H1 (cell line): ENCODE data around the gene BORCS6. TPM values are rescaled to one million over a fixed set of nuclear protein-coding genes. Genes with fewer than 3 reads are reported as not detected.

Experiments used
- FOSL1 ChIP-seq: IDR thresholded peaks from 2 replicates; pipeline ENCODE4 v1.6.1; 2011; ENCODE audit warnings: mild to moderate bottlenecking, low read depth, low read length, moderate library complexity; ENCODE audit not compliant: insufficient read depth
- NRF1 ChIP-seq: IDR thresholded peaks from 2 replicates; pipeline ENCODE4 v1.6.1; 2011; ENCODE audit warnings: mild to moderate bottlenecking, low read depth, low read length, improper control_type of control experiment
- polyA plus RNA-seq, 7 experiments: library from polyadenylated mRNA; depleted of rRNA in 3 of 7; stranded (reverse) in 5 of 7; unstranded in 2 of 7; fragments of >200 nt in 5 of 7; fragments of 200-250 nt in 2 of 7; gene quantifications; 1 replicate in 5 of 7; 2 replicates in 1 of 7; 4 replicates in 1 of 7; pipeline versions ENCODE4 v1.2.1 to v1.2.3, GENCODE V29; 2011 to 2013; ENCODE audit warnings: missing spikeins in 2 of 7, mixed read lengths in 2 of 7
- total RNA-seq: library from RNA; stranded (reverse); fragmentation: NEBNext Ultra II Directional; extraction: Animal tissue kit (Norgen Biotek cat#: 25700); gene quantifications from 2 replicates; pipeline ENCODE4 v1.2.1, GENCODE V29; 2021
- TF ChIP-seq, protein P1 (sequence below): fragments of 300-600 bp; sonication (generic); IDR thresholded peaks from 2 replicates; pipeline ENCODE4 v1.7.1; 2012; ENCODE audit warnings: low read length, moderate library complexity, mild to moderate bottlenecking, inconsistent platforms; ENCODE audit not compliant: insufficient replicate concordance

The BORCS6 gene
- total and polyA plus RNA-seq, 2 of the 8 experiments (the other 6 are each of a cell fraction or from before 2014, with no cell fraction given) = 3.3 to 3.6 TPM

DNA sequence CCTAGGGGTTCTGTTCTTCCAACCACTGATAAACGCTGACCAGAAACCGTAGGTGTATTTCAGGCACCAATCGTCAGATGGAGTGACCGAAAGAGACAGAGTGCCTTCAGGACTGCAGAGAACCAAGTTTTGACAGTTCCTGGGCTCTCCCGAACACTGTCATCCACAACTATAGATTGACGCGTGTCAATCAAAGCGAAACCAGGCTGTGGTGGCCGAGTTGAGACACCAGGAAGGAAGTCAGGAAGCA lies 32.3 kb upstream of the BORCS6 start (continued):
- TF ChIP-seq, protein P1, sequence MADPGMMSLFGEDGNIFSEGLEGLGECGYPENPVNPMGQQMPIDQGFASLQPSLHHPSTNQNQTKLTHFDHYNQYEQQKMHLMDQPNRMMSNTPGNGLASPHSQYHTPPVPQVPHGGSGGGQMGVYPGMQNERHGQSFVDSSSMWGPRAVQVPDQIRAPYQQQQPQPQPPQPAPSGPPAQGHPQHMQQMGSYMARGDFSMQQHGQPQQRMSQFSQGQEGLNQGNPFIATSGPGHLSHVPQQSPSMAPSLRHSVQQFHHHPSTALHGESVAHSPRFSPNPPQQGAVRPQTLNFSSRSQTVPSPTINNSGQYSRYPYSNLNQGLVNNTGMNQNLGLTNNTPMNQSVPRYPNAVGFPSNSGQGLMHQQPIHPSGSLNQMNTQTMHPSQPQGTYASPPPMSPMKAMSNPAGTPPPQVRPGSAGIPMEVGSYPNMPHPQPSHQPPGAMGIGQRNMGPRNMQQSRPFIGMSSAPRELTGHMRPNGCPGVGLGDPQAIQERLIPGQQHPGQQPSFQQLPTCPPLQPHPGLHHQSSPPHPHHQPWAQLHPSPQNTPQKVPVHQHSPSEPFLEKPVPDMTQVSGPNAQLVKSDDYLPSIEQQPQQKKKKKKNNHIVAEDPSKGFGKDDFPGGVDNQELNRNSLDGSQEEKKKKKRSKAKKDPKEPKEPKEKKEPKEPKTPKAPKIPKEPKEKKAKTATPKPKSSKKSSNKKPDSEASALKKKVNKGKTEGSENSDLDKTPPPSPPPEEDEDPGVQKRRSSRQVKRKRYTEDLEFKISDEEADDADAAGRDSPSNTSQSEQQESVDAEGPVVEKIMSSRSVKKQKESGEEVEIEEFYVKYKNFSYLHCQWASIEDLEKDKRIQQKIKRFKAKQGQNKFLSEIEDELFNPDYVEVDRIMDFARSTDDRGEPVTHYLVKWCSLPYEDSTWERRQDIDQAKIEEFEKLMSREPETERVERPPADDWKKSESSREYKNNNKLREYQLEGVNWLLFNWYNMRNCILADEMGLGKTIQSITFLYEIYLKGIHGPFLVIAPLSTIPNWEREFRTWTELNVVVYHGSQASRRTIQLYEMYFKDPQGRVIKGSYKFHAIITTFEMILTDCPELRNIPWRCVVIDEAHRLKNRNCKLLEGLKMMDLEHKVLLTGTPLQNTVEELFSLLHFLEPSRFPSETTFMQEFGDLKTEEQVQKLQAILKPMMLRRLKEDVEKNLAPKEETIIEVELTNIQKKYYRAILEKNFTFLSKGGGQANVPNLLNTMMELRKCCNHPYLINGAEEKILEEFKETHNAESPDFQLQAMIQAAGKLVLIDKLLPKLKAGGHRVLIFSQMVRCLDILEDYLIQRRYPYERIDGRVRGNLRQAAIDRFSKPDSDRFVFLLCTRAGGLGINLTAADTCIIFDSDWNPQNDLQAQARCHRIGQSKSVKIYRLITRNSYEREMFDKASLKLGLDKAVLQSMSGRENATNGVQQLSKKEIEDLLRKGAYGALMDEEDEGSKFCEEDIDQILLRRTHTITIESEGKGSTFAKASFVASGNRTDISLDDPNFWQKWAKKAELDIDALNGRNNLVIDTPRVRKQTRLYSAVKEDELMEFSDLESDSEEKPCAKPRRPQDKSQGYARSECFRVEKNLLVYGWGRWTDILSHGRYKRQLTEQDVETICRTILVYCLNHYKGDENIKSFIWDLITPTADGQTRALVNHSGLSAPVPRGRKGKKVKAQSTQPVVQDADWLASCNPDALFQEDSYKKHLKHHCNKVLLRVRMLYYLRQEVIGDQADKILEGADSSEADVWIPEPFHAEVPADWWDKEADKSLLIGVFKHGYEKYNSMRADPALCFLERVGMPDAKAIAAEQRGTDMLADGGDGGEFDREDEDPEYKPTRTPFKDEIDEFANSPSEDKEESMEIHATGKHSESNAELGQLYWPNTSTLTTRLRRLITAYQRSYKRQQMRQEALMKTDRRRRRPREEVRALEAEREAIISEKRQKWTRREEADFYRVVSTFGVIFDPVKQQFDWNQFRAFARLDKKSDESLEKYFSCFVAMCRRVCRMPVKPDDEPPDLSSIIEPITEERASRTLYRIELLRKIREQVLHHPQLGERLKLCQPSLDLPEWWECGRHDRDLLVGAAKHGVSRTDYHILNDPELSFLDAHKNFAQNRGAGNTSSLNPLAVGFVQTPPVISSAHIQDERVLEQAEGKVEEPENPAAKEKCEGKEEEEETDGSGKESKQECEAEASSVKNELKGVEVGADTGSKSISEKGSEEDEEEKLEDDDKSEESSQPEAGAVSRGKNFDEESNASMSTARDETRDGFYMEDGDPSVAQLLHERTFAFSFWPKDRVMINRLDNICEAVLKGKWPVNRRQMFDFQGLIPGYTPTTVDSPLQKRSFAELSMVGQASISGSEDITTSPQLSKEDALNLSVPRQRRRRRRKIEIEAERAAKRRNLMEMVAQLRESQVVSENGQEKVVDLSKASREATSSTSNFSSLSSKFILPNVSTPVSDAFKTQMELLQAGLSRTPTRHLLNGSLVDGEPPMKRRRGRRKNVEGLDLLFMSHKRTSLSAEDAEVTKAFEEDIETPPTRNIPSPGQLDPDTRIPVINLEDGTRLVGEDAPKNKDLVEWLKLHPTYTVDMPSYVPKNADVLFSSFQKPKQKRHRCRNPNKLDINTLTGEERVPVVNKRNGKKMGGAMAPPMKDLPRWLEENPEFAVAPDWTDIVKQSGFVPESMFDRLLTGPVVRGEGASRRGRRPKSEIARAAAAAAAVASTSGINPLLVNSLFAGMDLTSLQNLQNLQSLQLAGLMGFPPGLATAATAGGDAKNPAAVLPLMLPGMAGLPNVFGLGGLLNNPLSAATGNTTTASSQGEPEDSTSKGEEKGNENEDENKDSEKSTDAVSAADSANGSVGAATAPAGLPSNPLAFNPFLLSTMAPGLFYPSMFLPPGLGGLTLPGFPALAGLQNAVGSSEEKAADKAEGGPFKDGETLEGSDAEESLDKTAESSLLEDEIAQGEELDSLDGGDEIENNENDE = no peak
- TF ChIP-seq NRF1 (no peak), FOSL1 (no peak)
